ENCODE results near the gene HOXD9. TPM values are rescaled to one million over a fixed set of nuclear protein-coding genes. Genes with fewer than 3 reads are reported as not detected.
A peak's percentile ranks its signal among the peaks of the same experiment; 100 is the strongest.

Gene HOXD9
- total and polyA plus RNA-seq, 2 of the 8 experiments (the other 6 are each of a cell fraction or from before 2014, with no cell fraction given), result not detected

DNA sequence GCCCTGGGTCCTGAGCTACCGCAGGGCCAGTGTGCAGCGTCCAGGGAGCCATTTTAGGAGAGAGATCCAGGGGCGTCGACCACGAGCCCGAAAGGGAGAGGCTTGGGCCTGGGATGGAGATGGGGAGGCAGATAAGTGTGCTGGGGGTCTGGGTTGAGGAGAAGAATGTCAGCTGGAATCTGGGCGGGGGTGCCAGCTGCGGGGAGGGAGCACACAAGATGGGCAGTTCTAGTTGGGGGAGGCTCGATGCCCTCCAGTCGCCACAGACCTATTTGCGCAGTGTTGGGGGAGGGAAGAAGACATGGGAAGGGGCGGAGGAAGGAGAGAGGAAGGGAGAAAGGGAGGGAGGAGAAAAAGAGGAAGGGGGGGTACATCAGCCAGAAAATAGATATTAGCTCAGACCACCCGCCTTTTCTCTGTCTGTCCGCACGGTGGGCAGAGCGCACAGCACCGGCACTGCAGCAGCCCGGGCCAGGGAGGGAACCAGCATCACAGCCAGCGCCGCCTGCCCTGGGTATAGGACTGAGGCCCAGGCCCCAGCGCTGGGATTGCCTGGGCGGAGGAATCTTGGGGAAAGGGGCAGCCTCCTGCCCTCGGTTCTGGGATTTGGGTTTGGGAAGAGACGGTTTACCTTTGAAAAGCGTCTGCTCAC, 17.3 kb upstream of the HOXD9 start (continued):
- no peak for TF ChIP-seq PHF8 (conservative IDR thresholded peaks at IDR 0.05; ENCODE audit: low read depth, low read length)
- TF ChIP-seq KDM5A (IDR thresholded peaks at IDR 0.05; ENCODE audit: low read length), result no peak
- peak; percentile 68 for TF ChIP-seq SUZ12 (IDR thresholded peaks at IDR 0.05; ENCODE audit: low read length)
- TF ChIP-seq KDM1A (IDR thresholded peaks at IDR 0.05; ENCODE audit: borderline replicate concordance, low read length), result no peak
- no peak for TF ChIP-seq SIN3A (conservative IDR thresholded peaks at IDR 0.05 in 1 of 2, IDR thresholded peaks at IDR 0.05 in 1 of 2; ENCODE audit: low read depth in 1 of 2, low read length in 2 of 2)
- no peak for TF ChIP-seq FOSL1 (IDR thresholded peaks at IDR 0.05; ENCODE audit: insufficient read depth, low read depth, low read length)
- no peak for TF ChIP-seq RXRA (IDR thresholded peaks at IDR 0.05; ENCODE audit: insufficient read depth, low read depth, low read length)
- no peak for TF ChIP-seq CBX8 (IDR thresholded peaks at IDR 0.05; ENCODE audit: borderline replicate concordance, low read depth, low read length)
- TF ChIP-seq YY1 (IDR thresholded peaks at IDR 0.05; ENCODE audit: low read depth, low read length), result 0 out of 2 replicates have a peak, but pooled peaks have one; percentile 52
